ENCODE data around the gene VPREB1.
"Not testable (repeated sequence)": the region's sequence is repeated elsewhere in the genome, so short reads cannot be mapped to it uniquely, and the experiment has no call there.

VPREB1 gene

GRCh38 chr22:22246706-22247105, 2.1 kb downstream of the VPREB1 start:
- no peak for DNase-seq (ENCODE audit: low read depth)

- DNase-seq (ENCODE audit: low read depth), result no peak
Measured at GRCh38 chr22:22248878-22249277, 4.3 kb downstream of the VPREB1 start.

- DNase-seq (ENCODE audit: low read depth), result not testable (repeated sequence)
Measured at GRCh38 chr22:22250651-22251050, 6.1 kb downstream of the VPREB1 start.

- not testable (repeated sequence) for DNase-seq (ENCODE audit: low read depth)
Measured at GRCh38 chr22:22256133-22256532, 11.5 kb downstream of the VPREB1 start.

- DNase-seq (ENCODE audit: low read depth), result not testable (repeated sequence)
Measured at GRCh38 chr22:22258597-22259415, 14.2 kb downstream of the VPREB1 start.

GRCh38 chr22:22260169-22260568, 15.6 kb downstream of the VPREB1 start:
- DNase-seq (ENCODE audit: low read depth), result not testable (repeated sequence)

- not testable (repeated sequence) for DNase-seq (ENCODE audit: low read depth)
Measured at GRCh38 chr22:22260586-22260985, 16.0 kb downstream of the VPREB1 start.

- DNase-seq (ENCODE audit: low read depth), result peak; percentile 28
Measured at GRCh38 chr22:22262332-22263074, 17.9 kb downstream of the VPREB1 start.

- DNase-seq (ENCODE audit: low read depth), result not testable (repeated sequence)
Measured at GRCh38 chr22:22263823-22264222, 19.2 kb downstream of the VPREB1 start.

- not testable (repeated sequence) for DNase-seq (ENCODE audit: low read depth)
Measured at GRCh38 chr22:22270036-22270676, 25.6 kb downstream of the VPREB1 start.

GRCh38 chr22:22277423-22277822, 32.8 kb downstream of the VPREB1 start:
- not testable (repeated sequence) for DNase-seq (ENCODE audit: low read depth)

GRCh38 chr22:22284962-22285756, 40.6 kb downstream of the VPREB1 start:
- not testable (repeated sequence) for DNase-seq (ENCODE audit: low read depth)

GRCh38 chr22:22286390-22287105, 42.0 kb downstream of the VPREB1 start:
- not testable (repeated sequence) for DNase-seq (ENCODE audit: low read depth)

- not testable (repeated sequence) for DNase-seq (ENCODE audit: low read depth)
Measured at GRCh38 chr22:22287106-22287626, 42.6 kb downstream of the VPREB1 start.

GRCh38 chr22:22289666-22290065, 45.1 kb downstream of the VPREB1 start:
- not testable (repeated sequence) for DNase-seq (ENCODE audit: low read depth)

- DNase-seq (ENCODE audit: low read depth), result not testable (repeated sequence)
Measured at GRCh38 chr22:22291129-22291806, 46.7 kb downstream of the VPREB1 start.

GRCh38 chr22:22292656-22293055, 48.1 kb downstream of the VPREB1 start:
- not testable (repeated sequence) for DNase-seq (ENCODE audit: low read depth)

GRCh38 chr22:22293436-22293835, 48.9 kb downstream of the VPREB1 start:
- DNase-seq (ENCODE audit: low read depth), result not testable (repeated sequence)

GRCh38 chr22:22294641-22295040, 50.1 kb downstream of the VPREB1 start:
- not testable (repeated sequence) for DNase-seq (ENCODE audit: low read depth)
